GM23338 (cell line): ENCODE data around the gene CPT1A.

ENCODE experiments used
- CREB1 ChIP-seq: fragments of 250-450 bp; sonication (Bioruptor Pico); IDR thresholded peaks from 2 replicates; pipeline ENCODE4 v1.5.0; 2020; ENCODE audit warnings: low read depth, mild to moderate bottlenecking, moderate library complexity
- CTCF ChIP-seq, 2 experiments: fragments of 200-600 bp in 1 of 2; sonication (generic) in 1 of 2; conservative IDR thresholded peaks; 2 replicates each; pipeline versions ENCODE4 v1.5.1 to v1.6.1; 2016 to 2017; ENCODE audit warnings: antibody characterized with exemption in 2 of 2, low read depth in 2 of 2, mild to moderate bottlenecking in 2 of 2, moderate library complexity in 1 of 2
- ETS1 ChIP-seq: IDR thresholded peaks from 2 replicates; pipeline ENCODE4 v1.6.1; 2016; ENCODE audit warnings: antibody characterized with exemption
- EZH2 ChIP-seq: fragments of 200-600 bp; sonication (generic); IDR thresholded peaks from one replicate; pipeline ENCODE4 v1.8.0; 2017; ENCODE audit warnings: antibody characterized with exemption, mild to moderate bottlenecking, low read depth; ENCODE audit not compliant: unreplicated experiment
- EZH2phosphoT487 ChIP-seq: fragments of 200-600 bp; sonication (generic); IDR thresholded peaks from one replicate; pipeline ENCODE4 v1.8.1; 2018; ENCODE audit warnings: antibody characterized with exemption; ENCODE audit not compliant: unreplicated experiment

- TF ChIP-seq CTCF (conservative IDR thresholded peaks at IDR 0.05; ENCODE audit: low read depth in 2 of 2) = no peak
- TF ChIP-seq CREB1 (CRISPR knock-in tag) = no peak
- TF ChIP-seq EZH2 = no peak
- TF ChIP-seq EZH2phosphoT487 = no peak
- no peak for TF ChIP-seq ETS1
Measured at GRCh38 chr11:68827733-68828132, 14.0 kb downstream of the CPT1A start.
